ENCODE data around the gene DMGDH.
A peak's percentile ranks its signal among the peaks of the same experiment; 100 is the strongest.

- no peak for TF ChIP-seq CTCF (IDR thresholded peaks at IDR 0.05)
- peak; percentile 9 for TF ChIP-seq POLR2A (IDR thresholded peaks at IDR 0.05)
These were observed 5.2 kb upstream of the DMGDH start for GRCh38 chr5:79074641-79075040.

Measured in right lobe of liver (tissue), 4 donors.